HPDE6-E6E7 (cell line): ENCODE measurements around the gene SYNM.

ENCODE experiments used
- DNase-seq: peaks from one replicate; pipeline ENCODE4 v3.0.0; 2011; ENCODE audit warnings: missing footprints; ENCODE audit errors: extremely low spot score

Gene SYNM

DNA sequence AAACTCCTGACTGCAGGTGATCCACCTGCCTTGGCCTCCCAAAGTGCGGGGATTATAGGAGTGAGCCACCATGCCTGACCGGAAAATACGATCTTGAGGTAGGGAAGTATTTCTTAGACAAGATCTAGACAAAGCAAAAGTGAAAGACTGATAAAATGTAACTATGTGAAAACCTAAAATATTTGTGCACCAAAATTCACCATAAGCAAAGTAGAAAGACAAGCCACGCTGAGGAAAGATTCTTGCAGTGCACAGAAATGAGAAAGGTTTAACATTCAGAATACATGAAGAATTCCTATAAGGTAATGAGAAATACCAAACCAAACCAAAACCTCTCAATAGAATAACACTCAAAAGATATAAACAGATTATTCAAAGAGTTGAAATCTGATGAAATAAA lies 35.7 kb downstream of the SYNM start:
- no peak for DNase-seq

DNA sequence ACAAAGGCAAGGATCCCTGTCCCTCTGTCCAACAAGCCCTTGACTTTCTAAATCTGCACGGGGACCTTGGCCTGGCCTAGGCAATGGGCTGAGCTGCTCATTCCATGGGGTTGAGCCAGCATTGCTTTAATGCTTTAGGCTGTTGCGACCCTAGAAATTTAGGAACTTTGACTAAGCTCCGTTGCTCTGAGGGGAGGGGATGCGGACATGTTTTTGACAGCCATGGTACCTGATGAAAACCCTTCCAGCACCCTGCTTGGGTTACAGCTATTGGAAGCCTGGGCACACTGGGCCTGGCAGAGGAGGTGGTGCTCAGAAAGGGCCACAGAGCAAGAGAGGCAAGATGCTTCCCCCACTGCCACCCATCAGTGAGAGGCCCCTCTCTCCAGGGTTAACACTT lies 37.1 kb downstream of the SYNM start:
- no peak for DNase-seq

DNA sequence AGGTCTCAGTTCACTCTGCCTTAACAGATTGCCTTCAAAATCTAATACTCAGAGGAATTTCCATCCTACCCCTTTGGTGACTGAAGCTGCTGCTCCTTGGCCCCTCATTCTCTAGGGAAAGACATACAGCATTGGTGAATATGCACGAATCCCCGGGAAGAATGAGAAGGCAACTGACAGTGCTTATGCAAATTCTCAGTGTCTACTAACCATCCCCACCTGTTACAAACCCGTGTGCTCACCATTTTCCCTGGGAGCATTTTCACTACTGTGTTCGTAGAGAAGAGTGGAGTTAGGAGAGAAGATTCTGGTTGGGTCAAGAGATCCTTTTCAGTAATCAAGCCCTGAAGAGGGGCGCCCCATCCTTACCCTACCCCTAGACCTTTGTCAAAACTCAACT lies 37.7 kb downstream of the SYNM start:
- no peak for DNase-seq

DNA sequence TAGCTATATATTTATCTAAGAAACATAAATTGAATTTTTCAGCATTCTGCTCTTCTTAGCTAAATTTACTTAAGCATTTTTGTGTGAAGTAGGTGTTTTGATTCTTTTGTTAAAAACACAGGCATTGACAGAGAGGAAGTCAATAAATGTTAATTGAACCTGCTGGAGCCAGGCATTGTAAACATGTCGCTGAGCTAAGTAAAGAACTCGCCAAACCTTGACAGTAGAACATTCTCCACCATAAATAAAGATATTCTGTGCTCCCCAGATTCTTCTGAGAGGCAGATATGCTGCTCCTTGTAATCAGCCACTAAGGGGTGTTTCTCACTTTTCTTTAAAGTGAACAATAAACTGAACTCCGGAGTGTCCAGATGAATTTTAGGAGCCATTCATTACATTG lies 38.4 kb downstream of the SYNM start:
- DNase-seq, result no peak

DNA sequence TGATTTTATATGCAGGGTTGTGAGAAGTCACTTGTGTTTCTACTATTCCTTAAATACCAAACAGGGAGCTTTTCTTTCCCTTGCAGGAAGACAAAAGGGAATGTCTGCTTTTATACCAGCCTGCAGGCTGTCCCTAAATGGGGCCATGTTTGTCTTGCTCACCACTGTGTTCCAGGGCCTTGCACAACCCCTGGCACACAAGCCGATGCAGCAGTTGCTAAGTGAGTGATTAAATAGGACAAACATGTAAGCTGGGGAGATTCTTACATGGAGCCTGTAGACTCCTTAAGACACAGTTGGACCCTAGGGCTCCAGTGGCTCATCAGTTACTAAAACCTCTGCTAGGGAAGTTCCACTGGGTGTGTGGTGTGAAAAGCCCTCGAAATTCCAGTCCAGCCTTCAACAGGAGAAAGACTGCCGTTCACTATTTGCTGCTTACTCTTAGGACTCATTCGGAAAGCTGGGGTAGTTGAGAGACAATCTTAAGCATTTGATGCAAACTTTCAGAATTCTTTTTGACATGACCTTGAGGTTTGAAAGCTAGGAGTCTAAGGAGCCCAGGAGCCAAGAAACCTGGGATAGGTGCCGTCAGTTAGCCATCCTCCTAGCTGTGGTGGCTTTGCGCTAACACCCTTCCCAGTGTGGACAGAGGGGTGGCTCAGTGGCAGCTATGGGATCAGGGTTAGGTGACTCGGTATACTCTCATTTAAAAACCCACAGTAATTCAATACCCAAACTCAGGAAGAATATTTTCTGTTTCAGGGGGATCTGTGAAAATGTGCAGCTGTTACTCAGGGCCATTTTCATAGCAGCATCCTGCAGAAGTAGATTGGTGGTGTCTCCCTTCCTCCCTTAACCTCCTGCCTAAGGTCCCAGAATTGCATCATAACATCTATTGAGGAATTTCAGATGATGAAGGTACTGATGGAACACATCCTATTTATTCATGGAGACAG lies 39.1 kb downstream of the SYNM start:
- DNase-seq, result no peak

DNA sequence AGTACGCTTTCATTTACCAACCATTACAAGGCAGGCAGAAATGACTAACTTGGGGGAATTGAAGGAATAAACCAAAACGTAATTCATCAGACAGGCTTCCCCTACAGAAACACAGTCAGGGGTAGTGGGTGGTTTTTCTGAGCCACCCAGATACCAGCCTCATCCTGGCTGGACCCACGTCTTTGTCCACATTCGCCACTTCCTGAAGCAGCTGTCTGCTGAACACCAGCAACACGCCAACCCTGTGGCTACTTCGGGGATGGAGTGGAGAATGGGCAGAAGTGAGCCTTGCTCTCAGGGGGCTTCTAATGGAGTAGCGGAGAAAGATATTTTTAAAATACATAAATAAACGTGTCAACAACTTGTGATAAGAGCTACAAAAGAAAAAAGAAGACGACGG lies 40.1 kb downstream of the SYNM start:
- no peak for DNase-seq

DNA sequence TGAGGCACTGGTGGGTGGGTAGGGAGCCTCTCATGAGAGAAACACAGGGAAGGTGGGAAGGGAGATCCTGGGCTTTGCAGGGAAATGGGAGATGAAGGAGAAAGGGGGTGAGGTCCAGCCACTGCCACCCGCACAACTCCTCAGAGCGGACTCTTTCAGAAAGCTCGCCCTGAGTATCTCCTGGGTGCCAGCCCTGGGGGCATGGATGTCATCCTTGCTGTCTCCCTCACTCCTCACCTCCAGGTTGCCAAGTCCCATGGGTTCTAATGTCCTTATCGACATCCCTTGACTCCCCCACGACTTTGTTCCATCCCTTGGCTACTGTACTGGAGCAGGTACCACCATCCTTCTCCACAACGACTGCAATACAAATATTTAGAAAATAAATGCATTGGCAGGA lies 40.9 kb downstream of the SYNM start:
- DNase-seq, result no peak

DNA sequence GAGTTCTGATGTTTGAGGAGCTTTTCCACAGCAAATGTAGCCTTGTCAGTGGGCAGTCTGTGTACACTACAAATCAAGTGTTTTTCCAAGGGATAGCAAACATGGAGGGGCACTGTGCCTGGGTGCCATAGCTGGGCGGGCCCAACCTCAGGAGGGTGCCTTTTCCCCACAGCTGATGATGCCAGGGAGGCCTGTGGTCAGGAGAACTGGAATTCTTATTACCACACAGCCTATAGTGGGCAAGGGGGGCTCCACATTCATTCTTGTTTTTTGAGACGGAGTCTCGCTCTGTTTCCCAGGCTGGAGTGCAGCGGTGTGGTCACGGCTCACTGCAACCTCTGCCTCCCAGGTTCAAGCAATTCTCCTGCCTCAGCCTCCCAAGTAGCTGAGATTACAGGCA lies 41.8 kb downstream of the SYNM start:
- DNase-seq, result no peak

DNA sequence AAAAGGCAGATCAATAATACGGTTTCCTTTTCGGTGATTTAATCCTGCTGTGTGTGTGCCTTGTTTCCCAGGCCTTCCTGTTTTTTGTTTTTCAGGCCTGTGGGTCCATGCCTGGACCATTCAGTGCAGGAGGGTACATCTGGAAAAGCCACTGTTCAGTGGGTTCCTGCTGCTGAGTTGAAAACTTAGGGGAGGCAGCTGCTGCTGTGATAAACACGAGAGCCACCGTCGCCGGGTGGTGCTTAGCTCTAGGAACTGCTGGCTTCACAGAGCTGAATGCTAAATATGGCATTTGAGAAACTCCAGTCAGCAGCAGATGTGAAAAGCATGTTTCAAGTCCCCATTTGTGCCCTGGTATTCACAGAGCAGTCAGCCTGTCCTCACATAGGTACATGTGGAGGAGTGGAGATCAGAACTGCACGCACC lies 44.0 kb downstream of the SYNM start:
- no peak for DNase-seq

DNA sequence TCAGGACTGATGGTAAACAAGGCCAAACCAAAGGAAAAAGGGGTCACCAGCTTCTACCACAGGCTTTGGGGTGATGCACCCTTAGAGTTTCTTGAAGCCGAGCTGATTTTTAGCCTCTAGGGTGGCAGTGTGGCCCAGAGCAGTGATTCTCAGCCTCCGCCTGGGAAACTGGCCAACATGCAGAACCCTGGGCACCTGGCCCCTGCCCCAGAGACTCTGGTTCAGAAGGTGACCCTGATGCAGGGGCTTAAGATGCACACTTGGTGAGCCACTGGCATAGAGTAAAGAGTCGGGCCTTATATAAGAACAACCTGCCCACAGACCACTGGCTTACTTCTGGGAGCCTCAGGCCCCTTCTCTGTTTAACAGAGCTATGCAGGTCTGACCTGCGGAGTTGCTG lies 44.5 kb downstream of the SYNM start:
- DNase-seq, result no peak

DNA sequence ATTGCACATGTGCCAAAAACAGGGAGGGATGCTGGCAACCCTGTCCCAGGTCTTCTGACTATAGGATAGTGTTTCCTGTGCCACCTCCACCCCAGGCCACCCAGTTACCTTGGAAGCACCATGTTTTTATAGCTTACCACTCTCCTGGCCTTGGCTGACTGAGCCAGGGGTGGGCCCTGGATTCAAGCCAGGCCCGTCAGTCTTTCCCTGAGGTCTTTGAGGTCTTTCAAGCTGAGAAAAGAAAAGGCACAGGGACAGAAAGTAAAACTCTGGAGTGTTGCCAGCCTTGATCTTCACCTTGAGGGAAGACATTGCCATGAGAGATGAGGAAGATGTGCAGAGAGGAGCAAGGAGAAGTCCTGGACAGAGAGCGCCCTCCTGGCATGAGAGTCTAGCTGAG lies 46.3 kb downstream of the SYNM start:
- DNase-seq, result no peak

DNA sequence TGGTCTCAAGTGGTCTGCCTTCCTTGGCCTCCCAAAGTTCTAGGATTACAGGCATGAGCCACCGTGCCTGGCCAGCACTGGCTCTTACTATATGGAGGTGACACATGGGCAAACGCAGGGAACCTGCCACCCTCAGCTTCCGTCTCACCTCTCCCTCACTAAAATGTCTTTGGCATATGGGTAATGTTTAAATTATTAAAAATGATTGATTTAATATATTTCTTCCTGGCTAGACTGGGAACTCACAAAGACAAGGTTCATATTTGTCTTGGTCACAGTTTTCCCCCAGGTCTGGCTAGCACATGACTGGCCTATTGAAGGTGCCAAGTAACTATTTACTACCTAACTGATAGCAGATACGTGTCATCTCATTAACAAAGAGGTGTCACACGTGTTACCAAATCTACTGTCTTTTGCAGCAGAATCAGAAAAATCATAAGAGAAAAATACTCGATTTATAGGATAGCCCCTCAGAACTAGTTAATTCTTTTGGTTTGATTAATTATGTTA lies 48.2 kb downstream of the SYNM start:
- no peak for DNase-seq

DNA sequence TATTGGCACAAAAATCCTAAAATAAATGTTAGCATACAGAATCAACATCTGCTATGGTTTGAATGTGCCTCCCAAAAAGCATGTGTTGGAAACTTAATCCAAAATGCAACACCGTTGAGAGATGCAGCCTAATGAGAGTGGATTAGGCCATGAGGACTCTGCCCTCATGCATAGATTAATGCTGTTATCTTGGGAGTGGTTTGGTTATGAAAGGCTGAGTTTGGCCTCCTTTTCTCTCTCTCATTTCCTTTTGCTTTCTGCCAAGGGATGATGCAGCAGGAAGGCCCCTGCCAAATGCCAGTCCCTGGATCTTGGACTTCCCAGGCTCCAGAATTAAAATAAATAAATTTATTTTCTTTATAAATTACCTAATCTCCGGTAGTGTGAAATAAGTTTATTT lies 49.4 kb downstream of the SYNM start:
- DNase-seq, result no peak

DNA sequence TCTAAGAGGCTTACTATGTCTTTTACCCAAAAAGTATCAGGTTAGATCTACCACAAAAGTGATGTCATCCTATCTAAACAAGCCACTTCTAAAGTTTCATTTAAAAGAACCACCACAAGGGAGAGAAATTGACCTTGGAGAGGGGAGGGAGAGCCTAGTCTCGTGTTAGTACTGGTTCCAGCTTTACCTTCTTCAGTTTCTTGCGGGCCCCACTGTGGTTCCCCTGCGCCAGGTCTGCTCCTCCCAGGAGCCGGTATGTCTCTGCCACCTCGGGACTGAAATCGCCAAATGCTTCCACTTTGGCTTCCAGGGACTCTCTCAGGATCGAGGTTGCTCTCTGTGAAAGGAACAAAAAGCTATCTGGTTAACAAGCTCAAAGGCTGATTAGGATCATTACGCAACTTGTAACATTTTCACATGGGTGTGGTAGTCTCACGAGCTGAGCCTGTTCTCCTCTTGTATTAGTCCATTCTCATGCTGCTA lies 51.1 kb downstream of the SYNM start:
- no peak for DNase-seq

DNA sequence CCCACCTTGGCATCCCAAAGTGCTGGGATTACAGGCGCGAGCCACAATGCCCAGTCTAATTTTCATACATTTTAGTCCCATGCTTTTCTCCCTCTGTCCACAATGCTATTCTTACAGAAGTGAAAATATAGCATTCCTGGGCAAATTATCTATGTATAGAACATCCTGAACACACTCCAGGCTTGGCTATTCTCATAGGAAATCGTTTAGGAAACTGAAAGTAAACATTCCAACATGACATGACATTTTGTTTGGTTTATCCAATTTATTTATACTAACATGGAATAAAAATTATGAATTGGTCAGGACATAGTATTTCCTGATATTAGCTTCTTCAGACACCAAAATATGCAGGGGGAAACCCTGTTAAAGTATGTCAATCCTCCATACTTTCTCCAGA lies 52.6 kb downstream of the SYNM start:
- DNase-seq, result no peak

DNA sequence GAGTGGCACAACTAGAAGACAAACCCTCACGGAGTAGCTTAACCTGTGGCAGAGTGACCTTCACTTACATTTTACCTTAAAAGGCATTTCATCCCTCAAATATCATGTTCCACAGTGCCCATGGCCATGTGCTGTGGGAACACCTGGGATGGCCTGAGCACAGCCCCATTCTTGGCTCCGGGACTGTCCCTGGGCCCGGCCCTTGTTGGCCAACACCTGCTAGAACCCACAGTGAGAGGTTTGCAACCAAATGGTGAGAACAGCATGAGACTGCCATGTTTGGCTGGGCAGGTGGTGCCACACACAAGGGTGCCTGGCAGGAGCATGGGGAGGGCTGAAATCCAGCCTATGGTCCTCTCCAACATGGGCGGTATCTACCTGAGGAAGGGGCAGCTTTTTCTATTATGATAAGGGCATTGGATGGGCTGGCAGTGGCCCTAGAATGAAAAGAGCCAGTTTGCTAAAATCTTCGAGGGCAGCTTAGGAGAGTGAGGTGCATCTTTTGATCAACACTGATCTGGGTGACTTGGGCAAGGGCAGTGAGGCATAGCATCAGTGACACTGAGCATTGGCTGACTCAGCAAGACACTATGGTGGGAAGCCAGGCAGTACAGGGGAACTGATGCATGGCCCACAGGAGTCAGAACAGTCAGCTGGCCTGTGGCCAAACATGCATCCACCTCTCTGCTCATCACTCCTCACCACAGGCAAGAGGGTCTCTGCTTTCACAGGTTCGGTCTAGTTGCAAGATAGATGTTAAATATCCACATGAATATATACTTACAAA lies 53.9 kb downstream of the SYNM start:
- no peak for DNase-seq

DNA sequence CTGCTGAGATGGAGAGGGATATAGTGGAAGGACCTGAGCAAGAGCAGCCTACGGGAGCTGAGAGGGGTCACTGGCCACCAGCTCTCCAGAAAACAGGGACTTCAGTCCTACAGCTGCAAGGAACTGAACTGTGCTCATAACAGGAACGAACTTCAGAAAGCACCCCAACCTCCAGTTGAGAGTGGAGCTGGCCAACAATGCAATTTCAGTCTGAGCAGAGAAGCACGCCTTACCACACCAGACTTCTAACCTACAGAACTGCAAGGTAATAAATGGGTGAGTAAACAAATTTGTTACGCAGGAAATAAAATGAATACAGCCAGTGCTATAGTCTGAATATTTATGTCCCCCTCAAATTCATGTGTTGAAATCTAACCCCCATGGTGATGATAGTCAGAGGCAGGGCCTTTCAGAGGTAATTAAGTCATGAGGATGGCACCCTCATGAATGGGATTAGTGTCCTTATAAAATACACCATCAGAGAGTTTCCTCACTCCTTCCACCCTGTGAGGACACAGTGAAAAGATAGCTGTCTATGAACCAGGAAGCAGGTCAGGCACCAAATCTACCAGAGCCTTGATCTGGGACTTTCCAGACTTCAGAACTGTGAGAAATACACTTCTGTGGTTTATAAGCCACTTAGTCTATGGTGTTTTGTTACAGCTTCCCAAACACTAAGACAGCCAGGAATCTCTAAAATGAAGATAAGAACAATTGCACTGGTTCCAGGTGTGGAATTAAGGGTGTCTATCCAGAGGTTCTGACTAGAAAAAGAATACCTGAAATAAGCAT lies 58.6 kb downstream of the SYNM start:
- DNase-seq, result no peak

DNA sequence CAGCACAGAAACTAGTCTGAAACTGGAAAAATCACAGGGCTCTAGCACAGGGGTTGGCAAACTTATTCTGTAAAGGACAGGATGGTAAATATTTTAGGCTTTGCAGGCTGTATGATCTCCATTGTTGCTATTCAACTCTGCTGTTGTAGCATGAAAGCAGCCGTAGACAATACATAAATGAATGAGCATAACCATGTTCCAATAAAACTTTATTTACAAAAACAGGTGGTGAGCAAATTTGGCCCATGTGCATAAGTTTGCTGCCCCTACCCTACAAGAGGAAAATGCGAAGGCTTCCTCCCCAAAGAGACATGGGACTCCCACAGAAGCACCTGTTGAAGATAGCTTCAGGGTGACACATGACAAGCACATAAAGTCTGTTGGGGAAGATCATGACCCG lies 59.2 kb downstream of the SYNM start:
- DNase-seq, result no peak

DNA sequence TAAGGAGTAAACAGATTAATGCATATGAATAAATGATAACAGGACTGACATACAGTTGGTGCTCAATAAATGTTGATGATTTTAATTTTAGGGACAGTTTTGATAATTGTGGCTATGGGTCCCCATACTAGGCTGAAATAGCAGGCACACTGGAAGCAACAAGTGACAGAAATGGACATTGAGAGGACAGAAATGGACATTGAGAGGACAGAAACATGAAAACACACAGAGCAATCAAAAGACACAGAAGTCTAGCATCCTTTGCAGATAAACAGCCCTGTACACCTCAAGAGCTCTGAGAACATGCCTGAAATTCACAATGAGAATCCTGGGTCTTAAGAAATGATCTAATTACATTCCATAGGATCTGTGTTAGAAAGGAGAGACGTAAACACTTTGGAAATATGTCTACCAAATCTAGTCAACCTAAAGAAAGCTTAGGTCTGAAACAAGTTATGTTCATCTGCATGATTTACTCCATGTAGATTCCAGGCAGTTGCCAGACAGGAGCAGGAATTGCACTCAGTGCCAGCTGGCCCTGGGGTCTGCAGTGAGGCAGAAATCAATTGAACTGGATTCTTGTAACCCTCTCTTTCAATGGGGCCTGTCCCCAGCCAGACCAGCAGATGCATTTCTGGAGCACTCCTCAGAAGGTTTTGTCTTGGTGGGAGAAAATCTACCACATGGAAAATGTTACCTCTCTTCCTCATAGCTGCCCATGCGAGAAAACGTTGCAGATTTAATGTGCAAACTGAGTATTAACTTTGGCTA lies 60.3 kb downstream of the SYNM start:
- DNase-seq, result no peak

DNA sequence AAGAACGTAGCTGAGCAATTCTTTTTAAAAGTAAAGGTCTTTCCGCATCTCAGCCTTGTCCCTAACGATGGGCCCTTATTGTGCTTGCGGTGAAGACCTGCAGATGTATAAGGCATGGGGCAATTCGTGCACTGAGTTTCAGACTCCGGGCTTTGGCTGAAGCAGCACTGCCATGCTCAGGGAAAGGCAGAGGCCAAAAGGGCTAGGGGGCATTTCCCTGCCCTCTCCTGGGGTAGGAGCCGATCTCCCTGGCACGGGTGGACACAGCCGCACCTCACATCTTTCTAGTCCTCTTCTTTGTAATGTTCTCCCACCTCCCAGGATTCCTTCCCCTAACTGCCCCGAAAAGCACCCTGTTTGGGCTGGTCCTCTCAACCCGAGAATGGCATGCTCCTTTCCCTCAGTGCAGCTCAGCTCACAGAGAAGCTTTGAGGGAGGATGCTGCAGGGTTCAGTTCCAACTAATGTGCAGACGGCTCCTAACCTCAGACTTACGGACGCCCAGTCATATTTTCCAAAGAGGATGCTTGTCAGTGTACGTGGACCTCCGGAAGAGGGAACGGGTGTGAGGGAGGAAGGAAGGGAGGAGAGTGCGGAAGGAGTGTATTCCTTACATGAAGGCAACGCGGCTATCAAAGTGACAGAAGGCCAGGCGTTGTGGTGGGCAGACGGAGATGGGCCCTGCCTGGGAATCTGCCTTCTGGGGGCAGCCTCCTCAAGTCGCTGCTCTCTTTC lies 61.2 kb downstream of the SYNM start:
- DNase-seq, result no peak
